Nephron progenitor cell (in vitro differentiated cells): ENCODE results near the gene DOK3.

Experiments
- DNase-seq: peaks from one replicate; pipeline ENCODE4 v3.0.0; 2021
- H3K27ac Mint-ChIP-seq: 2 replicates; pipeline ENCODE4 v1.8.0; 2021; ENCODE audit warnings: mild to moderate bottlenecking, moderate library complexity, mixed read lengths
- H3K27me3 Mint-ChIP-seq: 2 replicates; pipeline ENCODE4 v1.8.0; 2021; ENCODE audit warnings: mild to moderate bottlenecking, low read depth, mixed read lengths; ENCODE audit not compliant: poor library complexity
- H3K36me3 Mint-ChIP-seq: 2 replicates; pipeline ENCODE4 v1.8.0; 2021; ENCODE audit warnings: low read depth, mixed read lengths
- H3K4me1 Mint-ChIP-seq: 2 replicates; pipeline ENCODE4 v1.8.0; 2021; ENCODE audit warnings: mixed read lengths
- H3K4me3 Mint-ChIP-seq: 2 replicates; pipeline ENCODE4 v1.8.0; 2021; ENCODE audit warnings: mild to moderate bottlenecking, moderate library complexity, mixed read lengths
- H3K9me3 Mint-ChIP-seq: 2 replicates; pipeline ENCODE4 v1.8.0; 2021; ENCODE audit warnings: mild to moderate bottlenecking, moderate library complexity, mixed read lengths
- TF ChIP-seq, protein P1 (sequence below): fragments of 200-600 bp; sonication (generic); IDR thresholded peaks from 2 replicates; pipeline ENCODE4 v1.5.0; 2021; ENCODE audit warnings: antibody characterized with exemption

DOK3 gene

GRCh38 chr5:177531209-177531940 is 21.7 kb upstream of the DOK3 start:
- DNase-seq = no peak
- Mint-ChIP-seq H3K27ac (peak overlapping the region; percentile 88), H3K4me1 (no peaks in the 10 kb centered on the region), H3K9me3 (no peaks in the 10 kb centered on the region), H3K27me3 (no peaks in the 10 kb centered on the region), H3K36me3 (peaks cover 36% of the 10 kb centered on the region), H3K4me3 (no peak overlapping the region)
- TF ChIP-seq, protein P1, sequence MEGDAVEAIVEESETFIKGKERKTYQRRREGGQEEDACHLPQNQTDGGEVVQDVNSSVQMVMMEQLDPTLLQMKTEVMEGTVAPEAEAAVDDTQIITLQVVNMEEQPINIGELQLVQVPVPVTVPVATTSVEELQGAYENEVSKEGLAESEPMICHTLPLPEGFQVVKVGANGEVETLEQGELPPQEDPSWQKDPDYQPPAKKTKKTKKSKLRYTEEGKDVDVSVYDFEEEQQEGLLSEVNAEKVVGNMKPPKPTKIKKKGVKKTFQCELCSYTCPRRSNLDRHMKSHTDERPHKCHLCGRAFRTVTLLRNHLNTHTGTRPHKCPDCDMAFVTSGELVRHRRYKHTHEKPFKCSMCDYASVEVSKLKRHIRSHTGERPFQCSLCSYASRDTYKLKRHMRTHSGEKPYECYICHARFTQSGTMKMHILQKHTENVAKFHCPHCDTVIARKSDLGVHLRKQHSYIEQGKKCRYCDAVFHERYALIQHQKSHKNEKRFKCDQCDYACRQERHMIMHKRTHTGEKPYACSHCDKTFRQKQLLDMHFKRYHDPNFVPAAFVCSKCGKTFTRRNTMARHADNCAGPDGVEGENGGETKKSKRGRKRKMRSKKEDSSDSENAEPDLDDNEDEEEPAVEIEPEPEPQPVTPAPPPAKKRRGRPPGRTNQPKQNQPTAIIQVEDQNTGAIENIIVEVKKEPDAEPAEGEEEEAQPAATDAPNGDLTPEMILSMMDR = no peak

GRCh38 chr5:177530638-177531037 is 21.0 kb upstream of the DOK3 start:
- Mint-ChIP-seq H3K9me3 (no peaks in the 10 kb centered on the region), H3K4me1 (no peaks in the 10 kb centered on the region), H3K36me3 (peaks cover 38% of the 10 kb centered on the region), H3K4me3 (no peak overlapping the region), H3K27ac (peak overlapping the region; percentile 88), H3K27me3 (no peaks in the 10 kb centered on the region)
- no peak for DNase-seq
- TF ChIP-seq, protein P1 = no peak

DNA sequence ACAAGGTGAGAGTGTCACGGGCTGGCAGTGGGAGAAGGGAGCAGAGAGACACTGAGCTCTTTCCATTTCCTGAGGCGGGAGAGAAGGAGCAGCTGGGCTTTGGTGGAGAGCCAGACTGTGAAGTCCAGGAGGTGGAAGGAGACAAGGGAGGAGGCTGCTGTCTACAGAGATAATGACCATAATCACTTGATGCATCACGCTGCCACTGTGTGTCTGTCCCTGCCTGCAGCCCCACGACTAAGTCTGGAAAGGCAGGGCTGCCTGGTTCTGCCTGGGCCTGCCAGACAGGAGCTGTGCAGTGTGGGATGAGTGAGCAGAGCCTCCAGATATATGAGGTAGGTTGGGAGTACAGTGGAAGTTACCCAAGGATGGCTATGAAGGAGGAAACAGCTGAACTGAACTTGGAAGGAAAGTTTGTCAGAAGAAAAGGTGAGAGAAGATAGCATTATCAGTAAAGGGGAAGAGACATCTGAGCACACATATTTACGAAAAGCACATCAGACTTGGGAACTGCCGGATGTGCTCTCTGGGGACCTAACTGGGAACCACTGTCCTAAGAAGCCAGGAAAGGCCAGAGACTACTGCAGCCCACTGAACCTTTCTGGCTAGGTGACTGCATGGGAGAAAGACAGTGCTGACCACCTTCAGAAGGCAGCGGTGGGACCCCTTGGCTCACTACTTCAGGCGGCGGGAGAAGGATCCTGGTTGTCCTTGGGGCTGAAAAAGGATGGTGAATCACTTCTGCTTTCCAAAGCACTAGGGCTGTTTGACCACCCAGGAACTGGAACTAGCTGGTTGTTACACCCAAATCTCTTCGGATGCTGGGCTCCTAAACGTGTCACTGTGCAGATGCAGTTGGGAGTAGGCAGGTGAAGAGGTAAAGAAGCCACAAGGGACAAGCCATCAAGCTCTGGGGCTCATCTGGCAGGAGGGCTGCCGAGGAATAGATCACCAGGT is 19.9 kb upstream of the DOK3 start:
- Mint-ChIP-seq H3K4me3 (no peak overlapping the region), H3K4me1 (no peaks in the 10 kb centered on the region), H3K9me3 (no peaks in the 10 kb centered on the region), H3K27me3 (no peaks in the 10 kb centered on the region), H3K27ac (peak overlapping the region; percentile 37), H3K36me3 (peaks cover 35% of the 10 kb centered on the region)
- DNase-seq = no peak
- TF ChIP-seq, protein P1 = no peak

- Mint-ChIP-seq H3K9me3 (no peaks in the 10 kb centered on the region), H3K4me3 (no peak overlapping the region), H3K27ac (no peak overlapping the region), H3K27me3 (no peaks in the 10 kb centered on the region), H3K4me1 (no peaks in the 10 kb centered on the region), H3K36me3 (peaks cover 33% of the 10 kb centered on the region)
- TF ChIP-seq, protein P1 = no peak
- DNase-seq = no peak
Observed at GRCh38 chr5:177528631-177529030, 19.0 kb upstream of the DOK3 start.

DNA sequence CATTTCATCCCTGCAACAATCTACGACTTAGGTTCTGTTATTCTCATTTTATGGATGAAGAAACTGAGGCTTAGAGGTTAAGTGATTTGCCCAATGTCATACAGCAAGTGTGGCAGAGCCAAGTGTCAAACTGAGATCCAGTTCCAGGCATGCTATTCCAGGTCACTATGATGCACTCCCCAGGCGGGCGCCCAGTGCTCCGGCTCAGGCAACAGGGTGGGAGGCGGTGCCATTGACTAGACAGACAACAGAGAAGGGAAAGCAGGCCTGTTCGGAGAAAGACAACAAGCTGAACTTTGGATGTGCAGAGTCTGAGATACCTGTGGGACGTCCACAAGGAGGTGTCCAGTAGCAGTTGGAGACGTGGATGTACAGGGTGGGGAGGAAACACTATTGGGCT is 18.0 kb upstream of the DOK3 start:
- H3K9me3 Mint-ChIP-seq = no peaks in the 10 kb centered on the region
- DNase-seq = no peak
- no peak overlapping the region for H3K27ac Mint-ChIP-seq
- peaks cover 32% of the 10 kb centered on the region for H3K36me3 Mint-ChIP-seq
- TF ChIP-seq, protein P1 = no peak
- H3K4me3 Mint-ChIP-seq = no peak overlapping the region
- no peaks in the 10 kb centered on the region for H3K4me1 Mint-ChIP-seq
- H3K27me3 Mint-ChIP-seq = no peaks in the 10 kb centered on the region
